HG03060 (cell line): Measurements from ENCODE around the gene TAL1.

Experiments
- ATAC-seq: cut with Tn5 transposase; IDR thresholded peaks from one replicate; pipeline ENCODE4 v1.9.1; 2021; ENCODE audit warnings: low read depth, moderate number of reproducible peaks; ENCODE audit not compliant: unreplicated experiment

TAL1 gene

DNA sequence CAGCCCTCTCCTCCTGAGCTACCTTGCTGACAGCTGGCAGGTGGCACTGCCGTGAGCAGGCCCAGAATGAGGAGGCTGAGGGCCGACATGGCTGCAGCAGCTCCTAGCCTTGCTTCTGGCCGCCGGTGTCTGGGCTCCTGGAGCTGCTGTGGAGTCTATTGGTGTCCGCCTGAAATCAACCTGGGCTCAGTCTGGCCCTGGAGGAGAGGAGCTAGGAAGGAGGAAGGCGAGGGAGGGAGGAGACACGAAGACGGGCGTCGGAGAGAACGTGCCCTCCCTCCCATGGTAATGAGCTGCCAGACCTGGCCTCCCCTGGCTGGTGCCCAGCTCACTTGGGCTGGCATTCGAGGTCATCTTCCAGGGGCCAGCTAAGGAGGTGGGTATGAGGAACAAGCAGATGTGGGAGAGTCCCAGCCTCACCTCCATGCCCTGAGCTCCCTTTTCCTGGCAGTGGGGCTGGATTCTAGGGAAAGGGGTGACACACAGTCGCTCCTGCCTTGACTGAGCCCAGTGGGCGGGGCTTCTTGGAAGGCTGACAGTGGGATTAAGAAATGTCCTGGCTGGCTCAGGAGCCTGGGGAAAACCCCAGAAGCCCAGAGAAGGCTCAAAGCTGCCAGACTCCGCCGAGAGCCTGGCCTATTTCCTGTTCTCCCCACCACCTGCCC, 42.0 kb downstream of the TAL1 start, which contains the start of gene PDZK1IP1:
Gene PDZK1IP1 (minus strand): TSS at position 193 of the 665 bp plus-strand sequence. CDS start 104 bp downstream, at position 89.
- ATAC-seq, result no peak

DNA sequence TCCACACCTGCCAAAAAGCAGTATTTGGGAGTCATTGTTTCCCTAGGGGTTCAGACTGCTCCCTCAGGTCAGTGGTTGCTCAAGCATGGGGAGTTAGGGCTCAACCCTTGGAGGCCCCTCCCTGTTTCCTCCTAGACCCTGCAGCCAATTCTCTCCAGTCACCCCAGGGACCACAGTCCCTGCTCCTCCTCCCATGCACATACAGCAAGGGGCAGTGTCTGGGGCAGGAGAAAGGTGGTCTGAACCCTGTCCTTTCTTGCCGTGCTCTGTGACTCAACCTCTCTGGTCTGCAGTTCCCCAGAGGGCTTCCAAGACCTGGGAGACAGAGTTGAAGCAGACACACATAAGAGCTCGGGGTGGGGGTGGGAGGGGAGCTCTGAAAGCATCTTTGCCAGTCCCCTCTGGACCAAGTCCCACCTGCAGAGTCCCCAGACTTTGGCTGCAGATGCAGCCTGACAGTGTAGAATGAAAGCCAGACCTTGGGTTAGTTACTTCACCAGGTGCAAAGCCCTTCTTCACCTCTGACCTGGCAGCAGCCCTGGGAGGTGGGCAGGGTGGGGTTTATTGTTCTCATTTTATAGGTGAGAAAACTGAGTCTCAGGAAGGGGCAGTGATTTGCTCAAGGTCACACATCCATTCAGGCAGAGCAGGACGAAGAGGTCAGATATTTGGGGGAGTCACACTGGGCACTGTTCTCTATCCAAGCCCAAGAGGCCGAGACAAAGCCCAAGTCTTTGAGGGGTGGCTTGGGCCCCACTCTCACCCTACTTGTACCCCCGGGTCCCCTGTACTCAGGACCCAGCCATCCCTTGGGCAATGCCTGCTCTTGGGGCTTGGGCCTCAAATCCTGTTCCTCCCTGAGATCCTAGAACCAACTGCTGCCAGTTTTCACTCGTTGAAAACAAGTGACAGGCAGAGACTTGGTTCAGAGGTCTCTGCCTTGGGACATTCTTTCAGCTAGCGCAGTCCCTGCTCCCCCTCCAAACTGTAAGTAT, 42.9 kb downstream of the TAL1 start:
- no peak for ATAC-seq

DNA sequence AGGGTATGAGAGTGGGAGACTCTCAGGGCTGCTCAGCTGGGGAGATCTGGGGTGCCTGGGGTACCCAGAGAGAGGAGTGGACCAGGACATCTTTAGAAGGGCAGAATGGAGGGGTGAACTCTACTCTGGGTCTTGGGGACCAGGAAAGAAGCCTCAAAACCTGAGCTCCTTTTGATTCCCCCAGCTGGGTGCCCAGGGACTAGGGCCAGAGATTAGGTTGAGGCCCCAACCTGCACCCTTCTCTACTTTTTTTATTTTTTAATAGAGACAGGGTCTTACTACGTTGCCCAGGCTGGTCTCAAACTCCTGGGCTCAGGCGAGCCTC, 44.1 kb downstream of the TAL1 start:
- ATAC-seq, result no peak

DNA sequence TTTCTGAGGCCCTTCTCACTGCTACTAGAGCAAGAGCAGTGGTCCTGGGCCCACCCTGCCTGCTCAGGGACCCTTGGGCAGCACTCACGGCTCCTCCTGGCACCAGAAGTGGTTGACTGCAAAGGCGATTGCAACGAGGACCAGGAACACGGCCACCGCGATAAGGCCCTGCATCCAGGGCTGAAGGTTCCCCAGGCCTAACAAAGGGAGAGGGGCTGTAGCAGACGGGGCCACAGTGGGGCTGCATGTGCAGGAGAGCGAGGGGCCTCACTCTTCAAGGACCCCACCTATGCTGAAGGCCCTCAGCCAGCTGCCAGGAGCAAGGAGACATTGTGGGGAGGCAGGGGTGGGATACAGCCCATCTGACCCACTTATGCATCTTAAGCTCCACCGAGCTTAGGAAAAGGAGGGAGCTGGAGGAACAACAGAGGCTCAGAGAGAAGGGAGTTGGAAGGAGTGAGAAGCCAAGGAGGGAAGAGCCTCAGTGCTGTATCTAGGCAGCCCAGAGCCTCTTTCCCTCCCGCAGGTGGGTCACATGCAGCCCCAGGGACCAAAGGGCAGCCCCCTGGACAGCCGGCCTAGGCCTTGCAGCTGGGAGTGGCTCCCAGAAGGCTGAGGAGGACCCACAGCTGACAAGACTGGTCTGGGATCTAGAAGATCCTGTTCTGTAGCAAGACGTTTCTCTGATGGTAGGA, 44.6 kb downstream of the TAL1 start:
- no peak for ATAC-seq

DNA sequence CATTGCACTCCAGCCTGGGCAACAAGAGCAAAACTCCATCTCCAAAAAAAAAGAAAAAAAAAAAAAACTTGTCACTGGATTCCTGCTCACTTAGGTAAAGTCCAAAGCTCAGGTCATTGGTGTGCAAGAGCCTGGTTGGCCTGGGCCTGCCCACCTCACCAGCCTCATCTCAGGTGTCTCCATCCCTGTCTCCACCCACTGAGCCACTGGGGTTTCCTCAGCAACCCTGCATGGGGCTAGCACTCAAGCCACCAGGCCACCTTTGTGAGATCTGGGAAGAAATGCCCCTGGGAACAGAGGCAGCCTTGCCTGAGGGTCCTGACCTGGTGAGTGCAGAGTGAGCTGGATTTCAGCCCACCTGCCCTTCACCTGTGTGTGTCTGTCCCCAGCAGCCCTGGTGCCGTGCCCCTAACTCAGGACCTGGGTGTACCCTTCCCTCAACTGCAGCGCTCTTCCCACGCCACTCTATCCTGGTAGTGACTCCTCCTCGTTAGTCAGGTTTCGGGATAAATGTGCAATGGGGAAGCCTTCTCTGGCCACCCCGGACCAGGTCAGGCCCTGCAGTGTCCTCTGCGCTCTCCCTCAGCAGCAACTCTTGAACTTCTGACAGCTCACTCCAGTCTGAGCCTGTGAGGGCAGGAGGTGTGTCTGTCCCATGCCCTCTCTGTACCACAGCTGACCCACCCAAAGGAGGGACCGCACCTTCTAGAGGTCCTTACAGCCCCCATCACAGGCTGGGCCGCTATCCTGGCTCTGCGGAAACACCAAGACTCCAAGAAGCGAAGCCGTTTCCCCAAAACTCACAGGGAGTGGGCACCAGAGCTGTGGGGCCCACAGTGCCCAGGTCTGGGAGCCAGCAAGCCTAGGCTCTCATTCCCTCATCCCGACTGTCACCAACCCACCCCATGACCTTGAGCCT, 45.5 kb downstream of the TAL1 start:
- no peak for ATAC-seq

DNA sequence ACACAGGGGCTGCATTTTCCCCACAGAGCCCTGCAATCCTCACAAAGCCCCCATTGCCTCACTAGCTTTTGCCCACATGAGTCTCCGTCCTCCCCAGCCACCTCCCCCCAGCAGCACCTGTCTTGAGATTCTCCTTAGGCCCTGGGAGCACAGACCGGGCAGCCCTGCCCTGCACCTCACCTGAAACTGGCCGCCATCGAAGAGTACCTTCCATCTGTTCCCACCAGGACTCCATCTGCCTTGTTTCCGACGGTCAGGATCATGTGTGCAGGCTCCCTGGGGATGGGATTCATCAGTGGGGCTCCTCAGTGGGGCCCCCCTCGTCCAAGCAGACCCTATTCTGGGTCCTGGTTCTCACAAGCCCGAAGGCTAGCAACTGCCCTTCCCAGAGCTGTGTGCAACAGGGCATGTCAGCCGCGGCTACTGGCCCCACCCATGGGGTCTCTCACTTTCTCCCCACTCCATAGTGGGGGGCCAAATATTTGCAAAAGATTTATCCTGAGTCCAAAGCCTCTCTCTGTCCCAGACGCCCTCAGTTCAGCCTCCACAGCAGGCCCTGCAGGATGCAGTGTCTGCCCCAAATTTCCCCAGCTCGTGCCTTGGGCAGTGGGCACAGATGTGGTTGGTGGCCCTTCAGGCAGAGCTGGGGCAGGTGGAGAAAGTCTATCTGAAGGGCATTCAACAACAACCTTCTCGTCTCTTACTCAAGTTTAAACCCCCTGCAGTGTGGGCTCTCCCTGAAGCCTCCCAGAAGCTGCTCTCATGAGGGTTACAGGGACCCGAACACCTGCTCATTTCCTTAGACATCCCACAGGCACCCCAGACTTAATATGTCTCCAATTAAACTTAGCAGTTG, 47.0 kb downstream of the TAL1 start:
- ATAC-seq, result no peak

DNA sequence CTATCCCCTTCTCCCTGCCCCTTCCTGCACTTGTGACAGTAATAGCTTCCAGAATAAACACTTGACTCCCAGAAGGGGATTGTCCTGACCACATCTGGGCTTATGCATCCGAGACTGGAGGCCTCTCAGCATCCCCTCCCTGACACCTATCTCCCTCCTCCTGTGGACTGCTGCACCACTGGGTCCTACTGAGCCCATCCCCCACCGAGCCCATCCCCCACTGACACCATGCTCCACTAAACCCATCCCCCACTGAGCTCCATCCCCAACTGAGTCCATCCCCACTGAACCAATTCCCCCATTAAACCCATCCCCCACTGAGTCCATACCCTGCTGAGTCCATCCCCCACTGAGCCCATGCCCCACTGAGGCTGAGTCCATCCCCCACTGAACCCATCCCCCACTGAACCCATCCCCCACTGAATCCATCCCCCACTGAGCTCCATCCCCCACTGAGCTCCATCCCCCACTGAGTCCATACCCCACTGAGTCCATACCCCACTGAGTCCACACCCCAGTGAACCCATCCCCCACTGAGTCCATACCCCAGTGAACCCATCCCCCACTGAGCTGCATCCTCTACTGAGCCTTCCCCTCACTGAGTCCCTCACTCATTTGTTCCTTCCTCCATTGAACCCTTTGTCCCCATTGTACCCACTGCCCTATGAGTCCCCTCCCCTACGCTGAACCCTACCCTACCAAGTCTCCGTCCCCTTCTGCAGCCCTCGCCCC, 47.8 kb downstream of the TAL1 start:
- ATAC-seq, result no peak

DNA sequence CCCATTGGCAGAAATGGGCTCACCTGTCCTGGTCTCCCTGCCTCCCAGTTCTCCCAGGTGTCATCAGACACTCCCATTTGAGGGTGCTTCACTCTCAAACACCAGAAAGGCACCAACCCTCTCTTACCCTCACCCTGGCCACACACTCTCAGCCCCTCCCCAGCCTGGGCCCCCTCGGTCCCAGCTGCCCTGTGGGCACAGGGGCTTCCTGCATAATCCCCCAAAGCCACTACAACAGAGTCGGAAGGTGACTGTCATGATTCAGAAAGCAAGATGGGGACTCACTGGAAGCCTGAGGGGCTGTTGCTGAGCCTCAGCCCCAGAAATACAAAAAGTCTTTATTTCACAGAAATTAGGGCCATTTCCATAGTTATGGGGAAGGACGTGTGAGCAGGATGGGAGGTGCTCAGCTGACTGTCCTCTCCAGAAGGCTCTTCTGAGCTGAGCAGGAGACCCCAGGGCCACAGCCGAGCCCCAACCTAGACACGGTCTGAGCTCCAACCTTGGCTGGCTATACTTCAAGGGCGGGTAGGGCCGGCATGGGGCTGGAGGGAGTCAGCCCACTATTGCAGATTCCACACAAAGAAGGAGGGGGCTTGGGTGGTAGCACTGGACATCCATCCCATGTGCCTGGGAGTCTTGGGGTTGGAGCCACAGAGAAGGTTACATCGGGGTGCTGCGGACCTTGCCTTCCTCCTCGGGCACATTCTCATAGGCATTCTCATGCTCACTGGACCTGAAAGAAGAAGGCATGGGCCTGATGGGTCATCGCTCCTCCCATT, 48.5 kb downstream of the TAL1 start:
- ATAC-seq, result no peak

DNA sequence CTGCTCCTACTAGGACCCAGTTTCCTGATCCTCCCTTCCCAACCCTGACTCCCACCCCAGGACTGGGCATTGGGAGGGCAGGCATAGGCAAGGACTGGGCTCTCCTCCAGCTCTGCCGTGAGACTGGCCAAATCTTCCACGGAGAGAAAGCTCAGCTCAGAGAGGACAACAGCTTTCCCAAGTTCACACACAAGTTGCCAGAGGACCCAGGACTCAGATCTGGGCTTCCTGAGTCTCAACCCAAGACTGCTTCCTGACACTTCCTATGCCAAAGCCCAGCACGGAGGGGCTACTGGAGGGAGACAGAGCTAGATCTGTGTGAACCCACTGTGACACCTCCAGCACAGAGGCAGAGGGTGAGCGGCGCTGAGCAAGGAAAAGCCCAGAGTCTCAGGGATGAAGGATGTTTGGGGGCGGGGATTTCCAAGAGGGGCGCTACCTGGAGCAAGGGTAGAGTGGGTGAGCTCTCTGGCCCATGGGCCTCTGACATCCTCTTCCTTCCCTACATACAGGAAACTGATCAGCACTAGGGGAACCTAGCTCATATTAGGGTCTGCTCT, 49.3 kb downstream of the TAL1 start:
- no peak for ATAC-seq

DNA sequence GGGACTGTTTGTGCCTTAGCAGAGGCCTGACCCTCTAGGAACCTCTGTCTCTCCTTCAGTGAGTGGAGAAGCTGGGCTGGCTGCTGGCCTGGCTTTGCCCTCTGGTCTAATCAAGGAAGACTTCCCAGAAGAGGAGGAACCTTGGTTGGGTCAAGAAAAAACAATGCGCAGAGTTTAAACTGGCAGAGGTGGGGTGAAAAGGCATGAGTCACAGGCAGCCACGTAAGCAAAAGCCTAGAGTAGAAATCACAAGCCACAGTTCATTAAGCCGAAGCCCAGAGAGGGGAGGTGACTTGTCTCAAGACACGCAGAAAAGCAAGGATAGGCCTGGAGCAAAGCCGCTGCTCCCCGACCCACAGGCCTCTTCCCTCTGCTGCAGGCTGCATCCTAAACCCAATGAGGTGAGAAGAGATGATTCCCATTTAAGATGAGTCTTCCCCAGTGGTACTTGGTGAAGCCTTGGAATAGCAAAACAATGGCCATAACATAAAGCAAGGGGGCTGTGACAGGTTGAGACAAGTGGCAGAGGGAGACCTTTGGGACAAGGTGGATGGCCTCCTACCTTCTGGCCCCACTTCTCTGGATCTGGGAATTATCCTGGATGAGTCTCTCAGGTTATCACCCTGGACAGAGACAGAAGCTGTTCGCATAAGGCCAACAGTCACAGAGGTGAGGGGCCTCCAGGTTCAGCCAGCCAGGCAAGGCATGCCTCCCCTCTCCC, 49.9 kb downstream of the TAL1 start:
- no peak for ATAC-seq

DNA sequence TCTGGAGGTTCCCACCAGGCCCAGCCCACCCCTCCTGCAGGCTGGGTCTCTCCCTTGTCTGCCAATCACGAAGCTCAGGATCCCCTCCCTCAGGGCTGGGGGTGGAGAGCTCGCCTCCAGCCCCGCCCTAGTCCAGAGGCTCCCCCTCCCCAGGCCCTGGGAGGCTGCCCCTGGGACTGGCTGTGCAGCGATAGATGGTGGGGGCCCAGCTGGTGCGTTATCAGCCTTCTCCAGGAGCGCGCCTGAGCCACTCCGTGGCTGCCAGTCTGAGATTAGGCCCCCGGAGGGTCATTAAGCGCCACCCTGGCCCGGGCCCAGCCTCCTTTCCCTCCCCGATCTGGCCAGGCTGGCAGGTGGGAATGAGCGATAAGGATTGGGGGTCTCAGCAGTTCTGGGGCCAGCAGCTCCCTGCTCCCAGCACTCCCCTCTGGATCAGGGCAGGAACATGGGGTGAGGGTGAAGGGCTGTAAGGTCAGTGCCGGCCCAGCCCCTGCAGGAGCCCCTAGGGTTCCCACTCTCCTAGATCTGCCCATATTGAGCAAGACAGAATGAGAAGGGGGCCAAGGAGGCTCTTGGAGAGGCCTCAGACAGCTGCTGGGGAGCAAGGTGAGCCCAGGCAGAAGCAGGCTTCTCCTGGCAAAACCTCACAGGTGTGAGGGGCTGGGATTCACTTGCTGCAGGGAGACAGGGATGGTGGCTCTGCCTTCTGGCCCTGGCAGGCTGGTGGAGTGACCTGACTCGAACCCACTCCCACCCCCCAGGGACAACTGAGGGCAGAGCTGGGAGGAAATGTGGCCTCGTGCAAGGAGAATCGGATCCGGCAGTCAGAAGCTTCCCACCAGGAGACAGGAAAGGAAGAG, 50.7 kb downstream of the TAL1 start:
- no peak for ATAC-seq

DNA sequence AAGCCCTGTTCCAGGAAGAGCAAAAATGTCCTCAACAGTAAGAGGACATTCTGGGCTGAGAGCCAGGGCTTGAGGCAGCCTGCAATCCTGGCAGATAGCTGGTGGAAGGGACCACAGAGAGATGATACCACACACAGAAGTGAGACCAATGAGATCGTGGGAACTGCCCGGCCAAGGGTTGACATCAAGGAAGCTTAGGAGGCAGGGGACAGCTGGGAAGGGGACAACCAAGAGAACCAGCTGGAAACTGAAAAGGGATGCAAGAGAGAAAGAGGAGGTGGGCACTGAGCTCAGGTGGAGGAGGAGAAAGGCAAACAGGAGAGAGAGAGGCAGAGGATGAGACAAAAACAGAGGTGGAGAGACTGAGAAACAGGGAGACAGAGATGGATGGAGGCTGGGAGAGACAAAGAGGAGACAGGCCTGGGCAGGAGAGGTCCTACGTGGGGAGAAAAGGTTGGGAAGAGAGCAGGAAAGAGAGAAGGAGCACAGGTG, 51.4 kb downstream of the TAL1 start:
- ATAC-seq, result no peak

DNA sequence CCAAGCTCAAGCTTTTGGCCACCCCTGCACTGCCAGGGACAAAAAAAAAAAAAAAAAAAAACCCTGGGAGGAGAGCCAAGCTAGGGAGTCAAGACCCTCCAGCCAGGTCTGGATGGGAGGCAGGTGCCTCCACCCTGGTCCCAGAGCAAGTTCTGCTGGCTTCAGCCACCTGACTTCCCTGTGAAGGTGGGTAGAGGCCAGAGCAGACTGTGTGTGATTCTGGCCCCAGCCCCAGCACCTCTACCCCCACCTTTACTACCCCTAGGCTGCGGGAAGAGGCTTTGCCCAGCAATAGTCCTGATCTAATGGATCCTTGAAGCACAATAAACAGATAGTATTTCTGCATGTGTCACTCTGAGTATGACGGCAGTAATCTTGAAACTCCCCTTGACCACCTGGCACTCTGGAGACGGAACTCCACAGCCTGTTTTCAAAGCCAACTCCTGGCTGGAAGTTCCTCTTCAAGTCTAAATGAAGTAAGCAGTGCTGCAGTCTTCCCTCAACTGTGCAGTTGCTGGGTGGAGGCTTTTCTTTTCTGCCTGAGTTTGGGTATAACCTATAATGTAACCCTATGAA, 51.9 kb downstream of the TAL1 start:
- ATAC-seq, result no peak

DNA sequence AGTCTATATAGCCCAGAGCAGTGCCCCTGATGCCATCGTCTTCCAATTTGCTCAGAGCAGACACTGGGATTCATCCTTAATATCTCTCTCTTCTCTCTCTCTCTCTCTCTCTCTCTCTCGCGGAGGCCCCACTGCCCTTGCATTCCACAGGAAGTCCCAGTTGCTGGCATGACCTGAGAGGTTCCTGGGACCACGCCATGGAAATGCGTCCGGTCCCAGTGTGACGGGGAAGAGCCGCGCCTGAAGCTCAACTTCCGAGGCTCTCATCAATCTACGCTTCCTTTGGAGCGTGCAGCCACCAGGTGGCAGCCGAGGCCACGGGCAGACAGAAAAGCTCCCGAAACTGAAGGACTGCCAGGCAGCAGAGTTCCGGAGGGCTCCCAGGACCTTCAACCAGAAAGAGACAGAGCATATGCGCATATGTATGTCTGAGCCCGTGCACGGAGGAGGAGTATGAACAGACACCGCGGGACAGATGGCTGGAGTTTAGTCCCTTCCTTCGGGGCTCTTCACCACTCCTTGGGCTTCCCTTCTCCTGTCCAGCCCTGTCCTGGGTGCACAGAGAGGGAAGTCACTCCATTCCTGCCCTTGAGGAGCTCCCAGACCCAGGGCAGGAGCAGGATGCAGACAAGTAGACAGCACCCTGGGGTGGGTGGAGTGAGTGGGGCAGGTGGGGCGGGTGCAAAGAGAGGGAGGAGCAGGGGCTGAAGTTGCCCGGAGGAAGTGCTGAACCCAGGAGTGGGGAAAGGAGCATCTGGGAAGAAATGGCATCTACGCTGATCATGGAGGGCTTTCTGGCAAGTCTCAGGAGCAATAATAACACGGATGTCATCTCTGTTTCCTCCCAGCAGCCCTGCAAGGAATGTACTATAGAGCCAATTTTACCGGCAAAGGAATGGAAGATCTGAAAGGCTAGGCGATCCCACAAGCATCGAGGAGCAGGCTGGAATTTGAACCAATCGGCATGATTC, 52.7 kb downstream of the TAL1 start:
- peak; percentile 64 for ATAC-seq
